ENCODE measurements around the gene FANK1.
"Not testable (repeated sequence)": the region's sequence is repeated elsewhere in the genome, so short reads cannot be mapped to it uniquely, and the experiment has no call there.

- TF ChIP-seq CTCF, POLR2A (IDR thresholded peaks at IDR 0.05): not testable (repeated sequence)
Measured at GRCh38 chr10:125908813-125909212, 12.4 kb downstream of the FANK1 start.
